Kidney (tissue), 14 donors: Measurements from ENCODE around the gene NSD1. TPM values are rescaled to one million over a fixed set of nuclear protein-coding genes. Genes with fewer than 3 reads are reported as not detected.

Experiments
- DNase-seq, 5 donors: peaks; one replicate each; pipeline ENCODE4 v3.0.0-alpha.2; 2013 to 2020
- FAIRE-seq: peaks from 2 replicates; lab custom pipeline; 2012; peaks lifted over from hg19 to GRCh38; lab: Jason Lieb, UNC
- H3K27ac ChIP-seq, 2 donors: one replicate each; pipeline ENCODE4 v1.7.0; 2013; ENCODE audit warnings: low read depth in 2 of 2, low read length in 2 of 2, inconsistent platforms in 1 of 2
- H3K27me3 ChIP-seq: one replicate; pipeline ENCODE4 v1.7.1; 2013; ENCODE audit warnings: low read length, inconsistent platforms; ENCODE audit not compliant: control insufficient read depth, insufficient read depth
- H3K36me3 ChIP-seq, 3 donors: one replicate each; pipeline versions ENCODE4 v1.7.0 to v1.7.1; 2013; ENCODE audit warnings: low read length in 3 of 3, control low read depth in 1 of 3, inconsistent platforms in 1 of 3; ENCODE audit not compliant: insufficient read depth in 3 of 3, control insufficient read depth in 2 of 3
- H3K4me1 ChIP-seq, 3 donors: one replicate each; pipeline versions ENCODE4 v1.7.0 to v1.7.1; 2013; ENCODE audit warnings: low read length in 3 of 3, inconsistent platforms in 1 of 3, low read depth in 1 of 3; ENCODE audit not compliant: control insufficient read depth in 2 of 3, insufficient read depth in 2 of 3
- H3K4me3 ChIP-seq, 3 donors: one replicate each; pipeline versions ENCODE4 v1.7.0 to v1.8.1; 2013; ENCODE audit warnings: low read length in 3 of 3, control low read depth in 1 of 3, inconsistent platforms in 1 of 3
- H3K9ac ChIP-seq, 3 donors: one replicate each; pipeline versions ENCODE4 v1.7.0 to v1.7.1; 2013; ENCODE audit warnings: low read length in 3 of 3, control low read depth in 1 of 3, inconsistent platforms in 1 of 3
- H3K9me3 ChIP-seq, 3 donors: one replicate each; pipeline versions ENCODE4 v1.7.0 to v1.7.1; 2013; ENCODE audit warnings: low read length in 3 of 3, control low read depth in 1 of 3, inconsistent platforms in 1 of 3; ENCODE audit not compliant: control insufficient read depth in 2 of 3, insufficient read depth in 1 of 3
- intact Hi-C: fragments of 100-400 bp; cut with DNase I; formaldehyde crosslinking; loops from one replicate; pipeline ENCODE4 v1.11.1; 2022
- polyA plus RNA-seq: library from polyadenylated mRNA; stranded (reverse); fragments of 350-450 nt; fragmentation: Illumina TruSeq; extraction: RNeasy Lipid Tissue Mini Kit (QIAGEN cat#74804); gene quantifications from one replicate; pipeline ENCODE4 v1.2.3, GENCODE V29; 2014; ENCODE audit warnings: low read depth, low replicate concordance; ENCODE audit not compliant: insufficient read depth
- total RNA-seq: library from RNA; stranded (reverse); fragmentation: NEBNext Ultra II Directional; extraction: Animal tissue kit (Norgen Biotek cat#: 25700); gene quantifications from one replicate; pipeline ENCODE4 v1.2.1, GENCODE V29; 2021
- TF ChIP-seq, protein P1 (sequence below): IDR thresholded peaks from 3 replicates; pipeline ENCODE4 v1.5.1; 2012; ENCODE audit warnings: mild to moderate bottlenecking, moderate library complexity, borderline replicate concordance; ENCODE audit not compliant: insufficient read depth; ENCODE audit errors: extremely low read depth
- donor health status: control.
- donor health status: control.
- donor health status: control.
- donor health status: control.
- donor health status: control.
- donor health status: DM: yes; HTN: yes; CAD: no.
- donor health status: Normal renal cell carcinoma (clear cell type).

Gene NSD1
- total and polyA plus RNA-seq, 2 donors from 2014 or later = 6.0 to 99.1 TPM

- no peaks in the 10 kb centered on the region for H3K4me1 ChIP-seq
- no peaks in the 10 kb centered on the region for H3K27me3 ChIP-seq
- peaks cover 27 to 42% (median 30%) of the 10 kb centered on the region in 3 donors for H3K36me3 ChIP-seq
- intact Hi-C loops = no loop called here
- no peak for DNase-seq
- H3K9me3 ChIP-seq = no peaks in the 10 kb centered on the region
- no peak for FAIRE-seq
- no peak overlapping the region for H3K27ac ChIP-seq
- H3K4me3 ChIP-seq = no peak overlapping the region
- TF ChIP-seq, protein P1, sequence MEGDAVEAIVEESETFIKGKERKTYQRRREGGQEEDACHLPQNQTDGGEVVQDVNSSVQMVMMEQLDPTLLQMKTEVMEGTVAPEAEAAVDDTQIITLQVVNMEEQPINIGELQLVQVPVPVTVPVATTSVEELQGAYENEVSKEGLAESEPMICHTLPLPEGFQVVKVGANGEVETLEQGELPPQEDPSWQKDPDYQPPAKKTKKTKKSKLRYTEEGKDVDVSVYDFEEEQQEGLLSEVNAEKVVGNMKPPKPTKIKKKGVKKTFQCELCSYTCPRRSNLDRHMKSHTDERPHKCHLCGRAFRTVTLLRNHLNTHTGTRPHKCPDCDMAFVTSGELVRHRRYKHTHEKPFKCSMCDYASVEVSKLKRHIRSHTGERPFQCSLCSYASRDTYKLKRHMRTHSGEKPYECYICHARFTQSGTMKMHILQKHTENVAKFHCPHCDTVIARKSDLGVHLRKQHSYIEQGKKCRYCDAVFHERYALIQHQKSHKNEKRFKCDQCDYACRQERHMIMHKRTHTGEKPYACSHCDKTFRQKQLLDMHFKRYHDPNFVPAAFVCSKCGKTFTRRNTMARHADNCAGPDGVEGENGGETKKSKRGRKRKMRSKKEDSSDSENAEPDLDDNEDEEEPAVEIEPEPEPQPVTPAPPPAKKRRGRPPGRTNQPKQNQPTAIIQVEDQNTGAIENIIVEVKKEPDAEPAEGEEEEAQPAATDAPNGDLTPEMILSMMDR = no peak
- H3K9ac ChIP-seq = no peak overlapping the region
Observed at GRCh38 chr5:177288191-177288590, 154.6 kb downstream of the NSD1 start.

- H3K27me3 ChIP-seq = no peaks in the 10 kb centered on the region
- TF ChIP-seq, protein P1 = no peak
- H3K9me3 ChIP-seq = no peaks in the 10 kb centered on the region
- intact Hi-C loops = no loop called here
- no peak overlapping the region for H3K27ac ChIP-seq
- H3K4me1 ChIP-seq = no peaks in the 10 kb centered on the region
- H3K4me3 ChIP-seq = no peak overlapping the region
- no peak overlapping the region for H3K9ac ChIP-seq
- DNase-seq (no peak), FAIRE-seq (no peak)
- peaks cover 27 to 56% (median 43%) of the 10 kb centered on the region in 3 donors for H3K36me3 ChIP-seq
Observed at GRCh38 chr5:177290816-177291596, 157.4 kb downstream of the NSD1 start.

DNA sequence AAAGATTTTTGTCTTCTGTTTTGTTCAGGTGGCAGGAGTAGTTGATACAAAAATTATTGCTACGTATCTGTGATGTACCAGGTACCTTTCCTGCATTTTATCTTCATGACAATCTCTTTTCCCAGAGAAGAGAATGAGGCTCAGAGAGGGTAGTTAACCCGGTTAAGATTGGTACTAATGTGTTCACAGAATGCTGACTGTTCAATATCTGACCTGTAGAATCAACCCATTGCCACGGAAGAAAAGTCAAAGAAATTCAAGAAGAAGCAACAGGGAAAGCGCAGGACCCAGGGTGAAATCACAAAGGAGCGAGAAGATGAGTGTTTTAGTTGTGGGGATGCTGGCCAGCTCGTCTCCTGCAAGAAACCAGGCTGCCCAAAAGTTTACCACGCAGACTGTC, 158.2 kb downstream of the NSD1 start:
- H3K4me1 ChIP-seq = peaks cover 0 to 2% (median 0%) of the 10 kb centered on the region in 3 donors
- intact Hi-C loops = no loop called here
- H3K36me3 ChIP-seq = peaks cover 25 to 60% (median 43%) of the 10 kb centered on the region in 3 donors
- H3K4me3 ChIP-seq = no peak overlapping the region
- no peak for FAIRE-seq
- no peak for DNase-seq
- H3K9ac ChIP-seq = no peak overlapping the region
- no peaks in the 10 kb centered on the region for H3K27me3 ChIP-seq
- no peak overlapping the region for H3K27ac ChIP-seq
- no peaks in the 10 kb centered on the region for H3K9me3 ChIP-seq
- TF ChIP-seq, protein P1 = no peak
